ENCODE results near the gene PIGK. TPM values are rescaled to one million over a fixed set of nuclear protein-coding genes. Genes with fewer than 3 reads are reported as not detected.

Gene PIGK
- total and polyA plus RNA-seq, 10 of the 15 experiments (the other 5 are each of a cell fraction or from before 2014, with no cell fraction given): 9.1 to 27.4 (median 16.9) TPM

DNA sequence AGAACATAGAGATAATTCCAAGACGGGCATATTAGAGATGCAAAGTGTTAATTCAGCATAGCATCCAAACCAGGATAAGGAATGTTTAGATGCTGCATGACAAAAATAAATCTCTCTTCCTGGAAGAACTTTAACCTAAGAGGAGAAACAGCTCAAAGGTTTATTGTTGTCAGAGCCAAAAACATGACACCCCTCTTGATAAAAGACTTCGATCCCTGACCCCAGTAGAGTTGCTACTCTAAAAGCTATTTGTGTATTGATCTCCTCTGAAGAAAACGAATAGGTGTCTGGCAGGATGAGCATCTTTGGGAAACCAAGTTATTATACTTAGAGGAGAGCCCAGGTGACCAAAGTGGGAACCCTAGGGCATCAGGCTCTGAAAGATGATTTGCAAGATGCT, 158.1 kb downstream of the PIGK start (continued):
- no peak for TF ChIP-seq MXI1 (IDR thresholded peaks at IDR 0.05; ENCODE audit: low read depth, low read length)
- TF ChIP-seq WRNIP1 (IDR thresholded peaks at IDR 0.05; ENCODE audit: borderline replicate concordance, low read depth, low read length): no peak
- TF ChIP-seq, protein P1, sequence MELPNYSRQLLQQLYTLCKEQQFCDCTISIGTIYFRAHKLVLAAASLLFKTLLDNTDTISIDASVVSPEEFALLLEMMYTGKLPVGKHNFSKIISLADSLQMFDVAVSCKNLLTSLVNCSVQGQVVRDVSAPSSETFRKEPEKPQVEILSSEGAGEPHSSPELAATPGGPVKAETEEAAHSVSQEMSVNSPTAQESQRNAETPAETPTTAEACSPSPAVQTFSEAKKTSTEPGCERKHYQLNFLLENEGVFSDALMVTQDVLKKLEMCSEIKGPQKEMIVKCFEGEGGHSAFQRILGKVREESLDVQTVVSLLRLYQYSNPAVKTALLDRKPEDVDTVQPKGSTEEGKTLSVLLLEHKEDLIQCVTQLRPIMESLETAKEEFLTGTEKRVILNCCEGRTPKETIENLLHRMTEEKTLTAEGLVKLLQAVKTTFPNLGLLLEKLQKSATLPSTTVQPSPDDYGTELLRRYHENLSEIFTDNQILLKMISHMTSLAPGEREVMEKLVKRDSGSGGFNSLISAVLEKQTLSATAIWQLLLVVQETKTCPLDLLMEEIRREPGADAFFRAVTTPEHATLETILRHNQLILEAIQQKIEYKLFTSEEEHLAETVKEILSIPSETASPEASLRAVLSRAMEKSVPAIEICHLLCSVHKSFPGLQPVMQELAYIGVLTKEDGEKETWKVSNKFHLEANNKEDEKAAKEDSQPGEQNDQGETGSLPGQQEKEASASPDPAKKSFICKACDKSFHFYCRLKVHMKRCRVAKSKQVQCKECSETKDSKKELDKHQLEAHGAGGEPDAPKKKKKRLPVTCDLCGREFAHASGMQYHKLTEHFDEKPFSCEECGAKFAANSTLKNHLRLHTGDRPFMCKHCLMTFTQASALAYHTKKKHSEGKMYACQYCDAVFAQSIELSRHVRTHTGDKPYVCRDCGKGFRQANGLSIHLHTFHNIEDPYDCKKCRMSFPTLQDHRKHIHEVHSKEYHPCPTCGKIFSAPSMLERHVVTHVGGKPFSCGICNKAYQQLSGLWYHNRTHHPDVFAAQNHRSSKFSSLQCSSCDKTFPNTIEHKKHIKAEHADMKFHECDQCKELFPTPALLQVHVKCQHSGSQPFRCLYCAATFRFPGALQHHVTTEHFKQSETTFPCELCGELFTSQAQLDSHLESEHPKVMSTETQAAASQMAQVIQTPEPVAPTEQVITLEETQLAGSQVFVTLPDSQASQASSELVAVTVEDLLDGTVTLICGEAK (IDR thresholded peaks at IDR 0.05; ENCODE audit: borderline replicate concordance): no peak

DNA sequence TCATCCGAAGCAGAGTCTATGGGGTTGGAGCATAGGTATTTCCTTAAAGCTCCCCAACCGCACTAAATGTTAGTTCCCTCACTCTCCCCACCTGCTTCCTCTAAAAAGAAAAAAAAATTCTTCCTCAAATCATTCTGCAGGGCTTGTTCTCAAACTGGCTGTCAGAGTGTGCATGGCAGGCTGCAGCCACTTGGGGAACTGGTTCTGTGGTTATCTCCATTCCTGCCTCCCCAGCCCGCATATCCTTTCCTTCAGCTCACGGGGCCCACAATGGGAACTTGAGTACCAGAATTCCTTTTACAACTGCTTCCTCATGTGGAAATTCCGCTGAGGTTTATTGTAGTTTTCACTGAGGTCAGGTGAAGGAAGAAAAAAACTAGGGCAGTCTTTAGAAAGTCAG, 159.2 kb downstream of the PIGK start:
- no peak overlapping the region for H3K27ac ChIP-seq (ENCODE audit: control insufficient read depth, insufficient read depth)
- no peaks in the 10 kb centered on the region for H3K9me3 ChIP-seq (replicated peaks; ENCODE audit: control insufficient read depth, insufficient read depth, low read length)
- no TSS peak for BruUV-seq (replicated peaks)
- H3K79me2 ChIP-seq (ENCODE audit: control insufficient read depth, insufficient read depth, low read length): no peaks in the 10 kb centered on the region
- H3K36me3 ChIP-seq (ENCODE audit: control insufficient read depth in 2 of 2, insufficient read depth in 2 of 2, low read length in 1 of 2): no peaks in the 10 kb centered on the region
- ChIA-PET POLR2A (no interaction called here), RAD21 (ENCODE audit: unreplicated experiment) (no interaction called here), SMC1A (ENCODE audit: uncharacterized antibody, unreplicated experiment) (interaction anchor here (1.7 kb wide), 1 partner anchor 12 kb away, joined by 7 read pairs; no protein-coding TSS in a partner anchor), CTCF (interaction anchor here (0.6 to 1.3 kb wide), 2 partner anchors 68 to 1154 kb away, joined by 3 read pairs; no protein-coding TSS in a partner anchor)
- H4K20me1 ChIP-seq (ENCODE audit: control insufficient read depth, insufficient read depth): no peaks in the 10 kb centered on the region
- TF ChIP-seq ZNF384 (IDR thresholded peaks at IDR 0.05; ENCODE audit: borderline replicate concordance, low read depth, low read length): no peak
- TF ChIP-seq RCOR1 (conservative IDR thresholded peaks at IDR 0.05; ENCODE audit: low read depth, low read length): no peak
- no peak for TF ChIP-seq PAX8 (IDR thresholded peaks at IDR 0.05)
- TF ChIP-seq RAD21 (IDR thresholded peaks at IDR 0.05; ENCODE audit: insufficient read depth, low read depth, low read length): no peak
- no peak for TF ChIP-seq FOS (IDR thresholded peaks at IDR 0.05; ENCODE audit: borderline replicate concordance, extremely low read depth, insufficient read length)
- no peak for TF ChIP-seq STAT3 (IDR thresholded peaks at IDR 0.05; ENCODE audit: low read depth, low read length)
- TF ChIP-seq NFYB (IDR thresholded peaks at IDR 0.05; ENCODE audit: insufficient read depth, low read depth, low read length): no peak
- no peak for TF ChIP-seq WRNIP1 (IDR thresholded peaks at IDR 0.05; ENCODE audit: borderline replicate concordance, low read depth, low read length)
- TF ChIP-seq SP1 (IDR thresholded peaks at IDR 0.05; ENCODE audit: low read depth, low read length): no peak
- no peak for TF ChIP-seq SIX5 (IDR thresholded peaks at IDR 0.05; ENCODE audit: low read depth, low read length, severe bottlenecking)
- TF ChIP-seq SRF (IDR thresholded peaks at IDR 0.05; ENCODE audit: low read depth in 2 of 2, low read length in 2 of 2): no peak
- no peak for TF ChIP-seq EED (IDR thresholded peaks at IDR 0.05; ENCODE audit: low read depth)
- no peak for TF ChIP-seq HDAC6 (IDR thresholded peaks at IDR 0.05; ENCODE audit: unreplicated experiment)
- TF ChIP-seq EZH2 (IDR thresholded peaks at IDR 0.05; ENCODE audit: borderline replicate concordance, control insufficient read depth, low read depth, low read length): no peak
- TF ChIP-seq RFX5 (IDR thresholded peaks at IDR 0.05; ENCODE audit: low read depth, low read length): no peak
- TF ChIP-seq FOXM1 (IDR thresholded peaks at IDR 0.05; ENCODE audit: low read depth, low read length): no peak
- no peak for TF ChIP-seq BACH1 (IDR thresholded peaks at IDR 0.05; ENCODE audit: borderline replicate concordance)
- TF ChIP-seq BRCA1 (IDR thresholded peaks at IDR 0.05; ENCODE audit: low read depth, low read length): no peak
- no peak for TF ChIP-seq CEBPB (IDR thresholded peaks at IDR 0.05; ENCODE audit: borderline replicate concordance in 1 of 2, low read depth in 2 of 2, low read length in 2 of 2)
- no peaks in the 10 kb centered on the region for H3K4me1 ChIP-seq (ENCODE audit: control insufficient read depth, insufficient read depth, low read length)
- DNase-seq (ENCODE audit: low read depth, low spot score) (no peak), FAIRE-seq (no peak), ATAC-seq (no peak)
- in situ Hi-C loops (cut with MboI): no loop called here
- intact Hi-C loops (cut with micrococcal nuclease; ENCODE audit: unreplicated experiment): no loop called here
- no peaks in the 10 kb centered on the region for H3K27me3 ChIP-seq (replicated peaks in 1 of 2; ENCODE audit: control insufficient read depth in 2 of 2, insufficient read depth in 2 of 2, low read length in 1 of 2)
- 0% methylated on average over 5 of the region's 5 CpGs for WGBS (ENCODE audit: insufficient coverage, insufficient replicate concordance, low lambda C conversion rate, missing lambda C conversion rate)
- no peak overlapping the region for H3K4me2 ChIP-seq (ENCODE audit: control insufficient read depth, insufficient read depth)
- H3K9ac ChIP-seq (ENCODE audit: control insufficient read depth, insufficient read depth, low read length): no peak overlapping the region
- H2AFZ ChIP-seq (ENCODE audit: control insufficient read depth, low read depth, low read length): no peak overlapping the region
- H3K4me3 ChIP-seq: no peak overlapping the region

All from GM12878 (cell line).